Sciatic nerve (tissue), 2 donors: ENCODE data around the gene NECTIN4. TPM values are rescaled to one million over a fixed set of nuclear protein-coding genes. Genes with fewer than 3 reads are reported as not detected.

ENCODE experiments used
- ATAC-seq: fragments of 200-7000 bp; cut with Tn5 transposase; one replicate; pipeline ENCODE4 v1.9.1; 2020; ENCODE audit warnings: mild to moderate bottlenecking, moderate library complexity
- DNase-seq: peaks from one replicate; pipeline ENCODE4 v3.0.0-alpha.2; 2020; ENCODE audit warnings: low spot score
- intact Hi-C: fragments of 100-400 bp; cut with DNase I; formaldehyde crosslinking; loops from one replicate; pipeline ENCODE4 v1.14.2; 2022
- total RNA-seq: library from RNA; stranded (reverse); fragmentation: NEBNext Ultra II Directional; extraction: Animal tissue kit (Norgen Biotek cat#: 25700); gene quantifications from one replicate; pipeline ENCODE4 v1.2.1, GENCODE V29; 2021
- donor health status: DM: no; HTN: no; CAD: no.
- donor health status: DM: no; HTN: no; CAD: no.

NECTIN4 gene
- total RNA-seq, 1 donor from 2014 or later: 0.09 TPM

DNA sequence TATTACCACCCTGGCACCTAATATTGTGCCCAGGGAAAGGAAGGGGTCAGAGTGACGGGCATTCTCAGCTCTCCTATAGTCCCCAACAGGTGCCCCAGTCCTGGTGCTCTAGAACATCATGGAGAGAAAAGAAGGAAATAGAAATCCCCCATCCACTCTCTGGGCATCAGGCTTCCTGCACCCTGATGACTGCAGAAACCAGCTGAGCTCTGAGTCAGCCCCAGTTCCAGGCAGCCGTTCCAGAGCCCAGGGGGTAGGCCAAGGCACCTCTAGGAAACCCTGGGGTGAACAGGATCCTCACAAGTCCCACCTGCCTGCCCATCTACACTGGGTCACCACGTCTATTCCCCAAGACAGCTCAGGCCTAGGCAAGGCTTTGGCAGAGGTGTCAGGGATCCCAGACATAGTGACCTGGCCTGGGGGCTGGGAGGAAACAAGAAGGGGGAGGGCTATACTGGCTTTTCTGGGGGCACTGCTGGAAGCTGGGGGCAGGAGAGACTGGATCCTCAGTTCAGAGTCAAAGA is 709 bp downstream of the NECTIN4 start:
- ATAC-seq: no peak
- DNase-seq: no peak
- intact Hi-C loops: no loop called here

DNA sequence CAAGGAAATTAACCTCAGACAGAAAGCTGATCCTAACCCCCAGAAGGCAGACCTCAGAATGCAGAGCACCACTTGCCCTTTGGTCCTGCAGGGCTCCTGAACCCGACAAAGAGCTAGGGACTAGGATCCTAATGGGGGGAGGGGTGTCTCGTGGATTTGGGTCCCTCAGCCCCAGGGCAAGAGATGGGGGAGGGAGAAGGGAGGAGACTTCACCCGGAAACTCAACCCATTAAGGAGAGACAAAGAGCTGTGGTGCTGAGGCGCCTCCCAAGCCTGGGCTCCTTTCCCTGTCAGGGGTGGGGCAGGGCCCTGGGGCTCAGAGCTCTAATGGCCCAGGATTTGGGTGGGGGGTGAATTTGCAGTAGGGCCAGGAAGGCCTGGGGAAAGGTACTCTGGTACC is 2.9 kb downstream of the NECTIN4 start:
- ATAC-seq (no peak), DNase-seq (no peak)
- intact Hi-C loops: no loop called here

DNA sequence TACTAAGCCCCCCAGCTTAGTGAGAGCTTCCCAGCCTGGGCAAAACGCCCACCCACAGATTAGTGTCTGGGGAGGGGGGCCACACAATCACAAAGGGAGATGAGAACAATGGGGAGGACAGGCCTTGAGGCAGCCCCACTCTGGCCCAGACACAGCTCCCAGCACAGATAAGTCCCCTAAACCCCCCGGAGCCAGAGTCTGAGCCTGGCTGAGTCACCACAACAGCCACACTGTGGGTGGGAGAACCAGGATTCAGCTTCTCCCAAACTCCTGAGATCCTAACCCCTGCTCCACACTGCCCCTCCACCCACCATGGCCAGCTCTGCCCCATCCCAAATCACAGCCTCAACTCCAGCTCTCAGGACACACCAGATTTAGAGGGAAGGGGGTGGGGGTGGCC is 4.2 kb downstream of the NECTIN4 start:
- ATAC-seq (no peak), DNase-seq (no peak)
- intact Hi-C loops: no loop called here

DNA sequence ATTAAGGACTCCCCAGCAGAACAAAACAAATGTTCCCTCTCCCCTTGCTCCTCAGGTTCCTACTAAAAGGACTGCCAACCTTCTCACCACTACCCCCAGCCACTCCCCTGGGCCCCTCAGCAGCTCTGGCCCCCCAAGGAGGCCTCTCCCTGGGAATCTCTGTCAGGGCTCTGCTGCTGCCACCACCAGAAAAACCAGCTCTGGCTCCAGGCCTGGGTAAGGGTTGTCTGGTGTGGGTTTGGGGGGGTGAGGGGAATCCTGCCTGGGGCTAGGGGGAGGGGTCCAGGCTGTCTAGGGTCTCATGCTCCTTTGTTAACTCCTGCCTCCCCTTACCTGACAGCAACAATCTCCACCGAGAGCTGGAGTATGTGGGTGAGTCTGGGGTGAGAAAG is 4.8 kb downstream of the NECTIN4 start:
- DNase-seq (no peak), ATAC-seq (no peak)
- intact Hi-C loops: no loop called here

DNA sequence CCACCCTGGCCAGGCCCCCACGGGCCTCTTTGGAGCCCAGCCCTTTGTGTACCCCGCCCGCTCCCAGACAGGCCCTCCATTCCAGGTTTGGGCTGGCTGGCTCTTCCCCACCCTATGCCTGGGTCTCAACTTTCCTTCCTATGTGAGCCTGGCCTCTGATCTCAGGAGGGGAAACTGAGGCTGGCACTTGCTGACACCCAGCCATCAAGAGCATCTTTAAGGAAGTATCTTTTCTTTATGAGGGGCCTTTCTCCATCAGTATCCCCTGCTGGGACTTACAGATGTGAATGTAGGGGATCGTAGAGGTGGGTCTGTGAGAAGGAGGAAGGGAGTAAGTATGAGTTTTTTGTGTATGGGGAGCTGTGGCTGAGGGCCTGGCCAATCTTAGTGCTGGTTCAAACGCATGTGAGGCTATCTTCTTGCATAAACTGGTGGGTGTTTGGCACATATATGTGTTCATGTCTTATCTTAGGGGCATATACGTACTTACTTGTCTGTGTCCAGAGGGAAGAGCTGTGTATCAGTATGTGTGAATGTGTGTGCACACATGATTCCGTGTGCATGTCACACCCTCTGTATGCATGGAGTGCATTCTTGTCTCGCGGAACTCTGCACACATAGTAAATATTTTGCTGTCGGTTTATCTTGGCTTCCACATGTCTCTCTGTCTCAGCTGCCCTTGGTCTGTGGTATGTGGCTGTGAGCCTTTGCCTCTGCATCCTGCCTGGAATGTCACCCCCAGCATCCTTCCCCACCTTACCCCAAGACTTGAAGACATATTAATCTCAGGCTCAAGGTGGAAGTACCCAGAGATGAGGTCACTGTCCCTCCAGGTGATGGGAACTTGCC is 5.4 kb downstream of the NECTIN4 start:
- DNase-seq (no peak), ATAC-seq (no peak)
- intact Hi-C loops: no loop called here

DNA sequence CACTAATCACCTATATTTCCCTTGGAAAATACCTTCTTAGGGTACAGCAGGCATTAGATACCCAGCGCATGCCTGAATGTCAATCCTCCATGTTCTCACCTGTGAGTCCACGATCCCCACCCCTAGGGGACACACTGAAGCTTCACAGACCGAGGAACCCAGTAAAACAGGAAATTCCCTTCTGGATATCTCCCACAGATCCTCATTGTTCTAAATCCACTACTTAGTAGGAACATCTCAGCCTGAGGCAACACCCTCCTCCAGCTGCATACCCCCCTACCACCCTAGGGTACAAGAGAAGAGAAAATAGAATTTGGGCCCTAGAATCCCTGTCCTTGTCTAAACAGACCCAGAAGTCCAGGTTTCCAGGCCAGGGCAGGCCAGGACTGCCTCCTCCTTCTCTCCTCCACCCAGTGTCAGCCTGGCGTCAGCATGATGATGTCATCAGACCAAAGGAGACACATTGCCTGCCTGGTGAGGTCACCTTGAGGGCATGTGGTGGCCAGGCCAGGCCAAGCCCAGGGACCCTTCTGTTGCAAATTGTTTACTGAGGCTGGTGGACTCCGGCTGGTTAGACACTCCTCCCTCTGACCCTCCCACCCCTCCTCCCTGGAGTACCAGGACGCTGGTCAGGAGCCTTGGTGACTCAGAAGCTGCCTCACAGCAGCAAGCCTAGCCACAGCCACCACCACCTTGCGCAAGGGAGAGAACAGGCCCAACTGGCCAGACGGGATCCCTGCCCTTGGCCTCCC is 6.2 kb downstream of the NECTIN4 start:
- ATAC-seq (peak; percentile 87), DNase-seq (no peak)
- intact Hi-C loops: no loop called here

DNA sequence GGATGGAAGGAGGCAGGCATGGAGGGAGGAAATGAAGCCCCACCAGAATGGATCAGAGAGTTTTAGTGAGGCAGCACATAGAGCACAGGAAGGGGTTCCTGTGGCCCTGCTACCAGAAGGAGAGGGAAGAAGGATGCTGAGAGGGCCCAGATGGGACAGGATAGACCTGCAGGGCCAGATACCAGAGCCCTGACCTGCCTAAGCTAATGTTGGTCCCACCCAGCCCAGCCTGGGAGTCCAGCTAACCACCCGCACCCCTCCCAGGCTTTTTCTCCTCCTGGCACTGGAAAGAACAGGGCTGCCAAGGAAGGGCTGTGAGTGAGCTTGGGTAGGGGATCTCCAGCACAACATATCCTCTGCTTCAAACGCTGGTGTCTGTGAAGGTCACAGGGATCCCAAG is 6.9 kb downstream of the NECTIN4 start:
- DNase-seq (no peak), ATAC-seq (no peak)
- intact Hi-C loops: no loop called here

DNA sequence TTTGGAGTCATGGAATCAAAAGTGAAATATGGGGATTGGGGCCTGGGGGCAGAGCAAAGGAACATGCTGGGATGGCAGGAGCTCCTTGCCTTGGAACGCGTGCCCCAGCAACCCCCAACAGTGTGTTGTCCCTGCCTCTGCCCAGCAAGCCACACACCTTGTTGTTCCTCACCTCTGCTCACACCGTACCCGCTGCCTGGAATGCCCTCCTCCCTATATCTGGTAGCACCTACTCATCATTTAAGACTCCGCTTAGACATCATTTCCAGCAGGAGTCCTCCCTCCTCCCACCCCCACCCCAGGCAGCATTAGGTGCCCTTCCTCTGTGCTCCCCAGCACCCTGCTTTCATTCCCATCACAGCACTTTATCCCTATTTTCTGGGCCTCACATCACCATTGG is 7.8 kb downstream of the NECTIN4 start:
- DNase-seq: no peak
- intact Hi-C loops: no loop called here
- no peak for ATAC-seq

DNA sequence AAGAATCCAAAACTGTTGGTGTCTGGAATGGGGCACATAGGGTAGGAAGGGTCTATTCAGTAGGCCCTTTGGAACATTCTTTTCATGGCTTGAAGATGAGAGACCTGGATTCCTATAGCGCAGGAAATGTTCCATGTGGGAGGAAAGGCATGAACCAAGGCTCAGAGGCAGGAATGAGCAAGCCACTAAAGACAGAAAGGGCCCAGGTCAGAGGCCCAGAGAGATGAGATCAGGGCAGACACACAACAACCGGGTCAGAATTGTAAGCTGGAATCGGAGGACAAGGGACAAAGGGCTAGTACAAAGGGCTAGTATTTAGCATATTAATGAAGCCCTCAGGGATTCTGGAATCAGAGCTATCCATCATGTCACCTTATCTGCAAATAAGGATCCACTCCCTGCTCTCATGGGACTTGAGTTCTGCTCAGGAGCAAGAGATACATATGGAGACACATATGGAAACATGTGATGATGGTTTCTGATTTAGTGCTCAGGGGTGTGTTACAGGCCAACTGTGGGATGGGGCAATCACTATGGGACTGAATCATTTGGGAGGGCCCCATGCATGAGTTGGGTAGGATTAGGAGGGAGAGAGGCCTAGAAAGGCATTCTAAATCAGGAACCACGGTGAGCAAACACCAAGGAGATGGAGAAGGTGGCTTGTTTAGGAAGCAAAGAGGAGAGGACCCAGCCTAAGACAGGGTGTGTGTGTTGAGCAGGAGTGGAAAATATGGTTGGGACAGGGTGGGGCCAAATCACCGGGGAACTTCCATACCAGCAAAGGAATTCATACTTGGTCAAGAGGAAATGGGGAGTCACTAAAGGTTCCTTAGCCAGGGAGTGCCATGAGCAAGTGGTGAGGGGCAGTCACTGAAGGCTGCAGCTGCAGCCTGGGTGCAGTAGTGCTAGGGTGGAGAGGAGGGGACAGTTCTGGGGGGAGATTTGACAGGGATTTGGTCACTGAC is 8.6 kb downstream of the NECTIN4 start:
- no peak for ATAC-seq
- no peak for DNase-seq

DNA sequence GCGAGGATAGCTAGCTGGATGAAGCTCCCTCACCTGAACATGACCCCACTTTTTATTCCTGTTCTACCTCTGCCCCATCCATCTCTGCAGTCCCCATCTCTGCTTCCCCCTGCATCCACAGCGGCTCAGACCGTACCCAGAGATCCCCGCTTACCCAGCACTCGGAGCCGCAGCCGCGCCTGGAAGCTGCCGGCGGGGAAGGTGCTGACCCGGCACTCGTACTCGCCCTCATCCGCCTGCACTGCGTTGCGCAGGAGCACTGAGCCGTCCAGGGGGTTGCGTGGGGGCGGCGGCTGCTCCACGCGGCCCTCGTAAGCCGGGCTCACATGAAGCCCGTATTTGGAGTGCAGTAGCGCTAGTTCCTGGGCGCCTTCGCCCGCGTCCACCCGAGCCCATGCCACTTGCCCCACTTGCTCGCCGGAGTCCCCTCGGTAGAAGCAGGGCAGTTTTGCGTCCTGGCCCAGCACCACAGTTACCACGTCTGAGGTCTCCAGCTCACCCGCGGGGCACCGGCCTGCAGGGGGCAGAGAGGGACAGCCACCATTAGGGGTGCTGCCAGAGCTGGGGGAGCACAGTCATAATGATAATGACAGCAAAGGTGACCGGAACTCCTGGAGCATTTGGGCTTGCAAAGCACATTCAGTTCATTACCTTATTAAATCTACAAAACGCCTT is 9.8 kb downstream of the NECTIN4 start:
- ATAC-seq (no peak), DNase-seq (no peak)
- intact Hi-C loops: no loop called here

More for the DNA sequence above, 8.6 kb downstream of the NECTIN4 start:
- intact Hi-C loops: no loop called here

DNA sequence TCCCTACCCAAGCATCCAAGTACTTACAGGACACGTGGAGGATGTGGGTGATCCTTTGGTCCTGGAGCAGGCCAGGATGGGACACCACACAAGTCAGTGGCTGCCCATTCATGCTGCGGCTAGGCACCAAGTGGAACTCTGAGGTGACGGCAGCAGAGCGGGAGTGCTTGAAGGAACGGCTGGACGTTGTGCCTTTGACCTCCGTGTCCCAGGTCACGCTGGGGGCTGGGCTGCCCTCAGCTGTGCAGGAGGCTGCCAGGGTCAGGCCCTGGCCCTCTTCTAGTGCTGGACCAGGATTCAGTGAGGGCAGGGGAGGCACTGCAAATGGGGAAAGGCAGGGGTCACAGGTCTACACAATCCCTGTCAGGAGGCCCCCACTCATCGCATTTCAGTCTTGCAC is 11.9 kb downstream of the NECTIN4 start:
- DNase-seq (no peak), ATAC-seq (no peak)
- intact Hi-C loops: no loop called here

DNA sequence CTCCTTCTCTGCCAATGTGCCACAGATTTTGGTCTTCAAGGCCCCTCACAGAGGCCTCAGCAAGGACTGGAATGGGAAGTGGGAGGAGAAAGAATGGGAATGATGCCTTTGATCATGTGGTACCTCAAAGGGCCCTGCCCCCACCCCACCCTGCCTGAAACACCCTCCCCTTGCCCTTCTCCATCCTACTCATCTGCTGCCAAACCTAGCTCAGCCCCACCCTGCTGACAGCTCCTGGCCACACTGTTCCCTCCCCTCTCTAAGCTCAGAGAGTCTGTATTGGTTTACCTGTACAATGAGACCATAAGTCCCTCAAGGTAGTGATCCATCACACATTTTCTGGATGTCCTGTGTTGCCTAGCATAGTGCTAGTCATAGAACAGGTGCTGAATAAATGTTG is 12.9 kb downstream of the NECTIN4 start:
- intact Hi-C loops: no loop called here
- ATAC-seq: no peak
- DNase-seq: no peak

DNA sequence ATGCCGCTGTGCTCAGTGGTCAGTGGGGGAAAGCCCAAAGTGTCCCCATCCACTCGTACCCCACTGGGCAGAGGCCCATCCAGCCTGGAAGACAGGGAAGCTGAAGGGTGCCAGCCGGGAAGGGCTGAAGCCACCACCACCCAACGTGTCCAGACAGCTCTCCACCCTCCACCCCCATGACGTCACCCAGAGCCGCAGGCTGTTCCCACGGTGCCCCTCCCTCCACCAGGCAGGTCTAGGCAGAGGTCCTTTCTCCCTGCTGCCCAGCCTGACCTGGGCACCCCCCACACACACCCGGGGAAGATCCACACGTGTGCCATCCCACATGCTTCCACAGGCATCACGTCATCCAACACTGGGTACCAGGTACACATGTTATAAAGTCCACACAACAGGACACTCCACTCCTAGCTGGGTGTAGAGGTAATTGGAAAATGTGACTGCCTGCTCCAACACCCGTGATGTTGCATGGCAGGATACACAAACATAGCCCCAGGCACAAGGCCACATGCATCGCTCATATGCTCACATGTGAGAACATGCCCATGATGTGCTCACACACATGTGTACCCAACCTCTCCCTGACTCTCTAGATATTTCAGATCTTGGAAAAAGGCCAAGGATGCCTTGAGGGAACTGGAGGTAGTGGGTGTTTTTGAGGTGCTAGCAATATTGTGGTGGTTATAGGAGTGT is 14.5 kb downstream of the NECTIN4 start:
- DNase-seq (no peak), ATAC-seq (no peak)
- intact Hi-C loops: no loop called here

DNA sequence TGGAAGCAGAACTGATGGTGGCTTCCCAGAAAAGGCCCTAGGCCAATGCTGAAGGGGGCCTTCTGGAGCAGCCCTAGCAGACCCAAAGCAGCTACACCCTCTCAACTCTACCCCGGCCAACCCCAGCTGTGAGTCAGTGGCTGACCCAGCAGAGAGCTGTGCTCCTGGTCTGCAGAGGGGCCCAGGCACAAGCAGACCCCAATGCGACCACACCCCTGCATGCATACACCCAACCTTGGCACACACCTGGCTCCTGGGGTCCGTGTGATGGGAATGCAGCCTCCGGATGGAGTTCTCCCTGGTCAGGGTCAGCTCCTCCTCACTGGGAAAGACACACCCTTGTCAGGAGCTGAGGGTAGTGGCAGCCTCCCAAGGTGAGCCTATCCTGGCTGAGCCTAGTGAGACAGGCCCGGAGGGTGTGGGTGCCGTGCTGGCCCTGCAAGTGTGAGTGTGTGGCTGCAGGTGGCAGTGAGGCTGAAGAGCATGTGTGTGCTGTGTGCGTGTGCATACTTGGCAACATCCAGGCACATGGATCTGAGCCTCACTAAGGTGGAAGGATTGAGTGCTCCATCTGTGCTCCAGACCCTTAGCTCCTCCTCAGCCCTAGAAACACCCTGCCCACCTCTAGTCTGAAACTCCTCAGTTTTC is 15.8 kb downstream of the NECTIN4 start:
- no peak for DNase-seq
- intact Hi-C loops: no loop called here
- ATAC-seq: no peak

DNA sequence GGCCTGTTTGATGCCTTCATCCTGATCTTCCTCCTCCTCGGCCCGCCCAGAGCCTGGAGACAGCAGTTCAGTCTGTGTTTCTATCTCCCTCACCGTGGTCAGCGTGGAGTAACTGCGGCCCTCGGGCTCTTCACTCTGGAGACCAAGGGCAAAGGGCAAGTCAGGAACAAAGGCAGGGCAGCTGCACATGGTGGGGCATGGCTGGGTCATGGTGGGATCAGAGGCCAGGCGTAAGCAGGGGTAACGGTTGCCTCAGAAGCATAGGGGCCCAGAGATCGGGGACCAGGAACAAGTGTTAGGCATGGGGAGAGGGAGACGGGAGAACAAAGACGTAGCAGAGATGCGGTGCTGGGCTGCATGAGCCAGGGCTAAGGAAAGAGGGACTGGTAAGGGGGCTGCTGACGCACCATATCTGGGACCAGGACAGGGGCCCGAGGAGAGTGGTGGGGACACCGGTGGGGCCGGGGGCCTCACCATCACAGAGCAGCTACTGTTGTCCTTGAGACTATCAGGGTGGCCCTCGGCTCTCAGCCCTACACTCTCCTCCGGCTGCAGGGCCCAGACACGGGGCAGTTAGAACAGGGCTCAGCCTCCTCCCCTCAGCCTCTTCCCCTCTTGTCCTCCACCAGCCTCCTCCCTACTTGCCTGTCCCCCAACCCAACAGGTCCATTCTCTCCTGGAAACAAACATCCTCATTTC is 16.5 kb downstream of the NECTIN4 start:
- intact Hi-C loops: no loop called here
- DNase-seq: no peak
- ATAC-seq: no peak

DNA sequence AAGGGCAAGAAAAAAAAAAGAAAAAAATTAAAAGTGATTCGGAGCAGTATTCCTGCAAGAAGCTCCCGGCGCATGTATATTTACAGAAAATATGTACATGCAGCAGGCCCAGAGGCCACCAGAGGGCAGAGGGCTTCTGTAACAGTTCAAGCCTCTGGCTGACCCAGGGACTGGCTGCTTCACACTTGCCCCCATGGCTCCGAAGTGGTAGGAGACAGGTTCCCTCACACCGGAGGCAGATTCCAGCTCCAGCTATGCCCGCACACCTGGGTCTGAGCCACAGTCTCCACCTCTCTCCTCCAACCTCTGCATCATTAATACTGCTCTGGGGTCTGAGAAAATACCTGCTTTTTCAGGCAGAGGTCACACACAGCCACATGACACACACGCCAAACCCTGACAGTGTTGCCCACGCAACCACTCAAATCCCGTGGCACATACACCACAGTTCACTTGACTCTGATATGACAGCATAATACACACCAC is 17.4 kb downstream of the NECTIN4 start:
- DNase-seq: no peak
- no peak for ATAC-seq
- intact Hi-C loops: no loop called here

DNA sequence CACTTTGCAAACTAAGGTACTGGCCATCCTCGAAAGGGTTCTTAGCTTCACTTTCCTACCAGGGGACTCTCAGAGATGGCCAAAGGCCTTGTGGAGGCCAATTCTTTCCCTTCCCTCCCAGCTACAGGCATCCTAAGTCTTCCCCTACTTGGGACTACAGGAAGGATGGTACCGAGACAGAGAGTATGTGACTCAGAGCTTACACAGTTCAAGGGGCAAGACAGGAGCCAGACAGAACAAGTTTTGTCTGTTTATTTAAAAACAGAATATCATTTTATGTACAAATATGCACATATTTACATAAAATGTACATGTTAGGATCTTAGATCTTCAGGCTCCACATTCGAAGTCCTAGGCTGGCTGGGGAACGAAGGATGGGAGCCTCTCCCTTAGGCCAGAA is 18.6 kb downstream of the NECTIN4 start:
- ATAC-seq: no peak
- intact Hi-C loops: no loop called here
- no peak for DNase-seq
